Astrocyte (in vitro differentiated cells and primary cell): ENCODE results near the gene DGAT2. TPM values are rescaled to one million over a fixed set of nuclear protein-coding genes. Genes with fewer than 3 reads are reported as not detected.

Experiments used
- DNase-seq: peaks from one replicate; pipeline ENCODE4 v3.0.0-alpha.2; 2010; ENCODE audit warnings: low read depth
- FAIRE-seq: peaks from 2 replicates; lab custom pipeline; 2011; peaks lifted over from hg19 to GRCh38; lab: Jason Lieb, UNC
- H2AFZ ChIP-seq: 2 replicates; pipeline ENCODE4 v1.6.0; 2012; ENCODE audit warnings: low read depth, low read length, inconsistent platforms
- H3K27ac ChIP-seq: 2 replicates; pipeline ENCODE4 v1.5.1; 2011; ENCODE audit warnings: low read depth, low read length, inconsistent platforms
- H3K27me3 ChIP-seq: 2 replicates; pipeline ENCODE4 v1.6.0; 2011; ENCODE audit warnings: low read length, inconsistent platforms; ENCODE audit not compliant: insufficient read depth
- H3K36me3 ChIP-seq: 2 replicates; pipeline ENCODE4 v1.5.1; 2011; ENCODE audit warnings: low read length, inconsistent platforms; ENCODE audit not compliant: insufficient read depth
- H3K4me1 ChIP-seq: 2 replicates; pipeline ENCODE4 v1.5.1; 2011; ENCODE audit warnings: low read length, inconsistent platforms; ENCODE audit not compliant: insufficient read depth
- H3K4me2 ChIP-seq: 2 replicates; pipeline ENCODE4 v1.6.0; 2012; ENCODE audit warnings: low read length, inconsistent platforms
- H3K4me3 ChIP-seq: 2 replicates; pipeline ENCODE4 v1.5.1; 2011; ENCODE audit warnings: low read depth, mild to moderate bottlenecking, low read length, inconsistent platforms; ENCODE audit not compliant: insufficient read depth
- H3K79me2 ChIP-seq: 2 replicates; pipeline ENCODE4 v1.6.0; 2012; ENCODE audit warnings: mild to moderate bottlenecking, low read length, inconsistent platforms; ENCODE audit not compliant: insufficient read depth
- H3K9ac ChIP-seq: 2 replicates; pipeline ENCODE4 v1.6.0; 2012; ENCODE audit warnings: mild to moderate bottlenecking, low read length, inconsistent platforms
- H3K9me3 ChIP-seq: 2 replicates; pipeline ENCODE4 v1.5.1; 2012; ENCODE audit warnings: low read depth, mild to moderate bottlenecking, low read length, inconsistent platforms; ENCODE audit not compliant: insufficient read depth
- H4K20me1 ChIP-seq: 2 replicates; pipeline ENCODE4 v1.6.0; 2012; ENCODE audit warnings: low read length, inconsistent platforms; ENCODE audit not compliant: insufficient read depth
- H3K27ac Mint-ChIP-seq: one replicate; pipeline ENCODE4 v1.8.0; 2021; ENCODE audit warnings: mild to moderate bottlenecking, mixed read lengths; ENCODE audit not compliant: unreplicated experiment
- H3K27me3 Mint-ChIP-seq: one replicate; pipeline ENCODE4 v1.8.0; 2021; ENCODE audit warnings: low read depth, mixed read lengths; ENCODE audit not compliant: unreplicated experiment
- H3K36me3 Mint-ChIP-seq: one replicate; pipeline ENCODE4 v1.8.0; 2021; ENCODE audit warnings: low read depth, mixed read lengths; ENCODE audit not compliant: unreplicated experiment
- H3K4me1 Mint-ChIP-seq: one replicate; pipeline ENCODE4 v1.8.0; 2021; ENCODE audit warnings: low read depth, mixed read lengths; ENCODE audit not compliant: unreplicated experiment
- H3K4me3 Mint-ChIP-seq: one replicate; pipeline ENCODE4 v1.8.0; 2021; ENCODE audit warnings: mild to moderate bottlenecking, moderate library complexity, mixed read lengths; ENCODE audit not compliant: unreplicated experiment
- H3K9me3 Mint-ChIP-seq: one replicate; pipeline ENCODE4 v1.8.0; 2021; ENCODE audit warnings: mild to moderate bottlenecking, mixed read lengths; ENCODE audit not compliant: unreplicated experiment
- CTCF ChIP-seq: IDR thresholded peaks from 2 replicates; pipeline ENCODE4 v1.5.1; 2011; ENCODE audit warnings: low read depth, mild to moderate bottlenecking, inconsistent platforms, low read length, moderate library complexity; ENCODE audit not compliant: insufficient read depth
- EZH2 ChIP-seq: IDR thresholded peaks from 2 replicates; pipeline ENCODE4 v1.6.1; 2012; ENCODE audit warnings: mild to moderate bottlenecking, low read length, inconsistent platforms; ENCODE audit not compliant: insufficient read depth
- total RNA-seq: library from RNA; stranded (reverse); gene quantifications from 2 replicates; pipeline ENCODE4 v1.2.1, GENCODE V29; 2021

DGAT2 gene
- total RNA-seq, 1 donor from 2014 or later = 0.73 TPM

- Histone ChIP-seq H2AFZ (no peak overlapping the region), H3K27ac (no peak overlapping the region), H3K4me2 (no peak overlapping the region), H3K4me3 (no peak overlapping the region), H3K36me3 (no peaks in the 10 kb centered on the region), H3K9ac (no peak overlapping the region), H4K20me1 (peaks cover 21% of the 10 kb centered on the region), H3K79me2 (peaks cover 25% of the 10 kb centered on the region), H3K27me3 (no peaks in the 10 kb centered on the region), H3K4me1 (no peaks in the 10 kb centered on the region), H3K9me3 (no peaks in the 10 kb centered on the region)
- no peak for DNase-seq
- no peak overlapping the region for H3K27ac Mint-ChIP-seq
- H3K27me3 Mint-ChIP-seq = no peaks in the 10 kb centered on the region
- H3K9me3 Mint-ChIP-seq = no peaks in the 10 kb centered on the region
- no peak for FAIRE-seq
- no peaks in the 10 kb centered on the region for H3K36me3 Mint-ChIP-seq
- H3K4me3 Mint-ChIP-seq = no peak overlapping the region
- H3K4me1 Mint-ChIP-seq = peaks cover 6% of the 10 kb centered on the region
- no peak for TF ChIP-seq EZH2
- TF ChIP-seq CTCF = no peak
Observed at GRCh38 chr11:75831915-75832502, 63.4 kb downstream of the DGAT2 start.

- Histone ChIP-seq H2AFZ (no peak overlapping the region), H3K79me2 (peaks cover 16% of the 10 kb centered on the region), H3K4me3 (no peak overlapping the region), H3K4me2 (no peak overlapping the region), H4K20me1 (peaks cover 12% of the 10 kb centered on the region), H3K27ac (no peak overlapping the region), H3K9ac (no peak overlapping the region), H3K4me1 (no peaks in the 10 kb centered on the region), H3K36me3 (no peaks in the 10 kb centered on the region), H3K9me3 (no peaks in the 10 kb centered on the region), H3K27me3 (no peaks in the 10 kb centered on the region)
- FAIRE-seq (no peak), DNase-seq (no peak)
- peaks cover 5% of the 10 kb centered on the region for H3K36me3 Mint-ChIP-seq
- no peak overlapping the region for H3K4me3 Mint-ChIP-seq
- no peak for TF ChIP-seq CTCF
- no peak for TF ChIP-seq EZH2
- no peaks in the 10 kb centered on the region for H3K27me3 Mint-ChIP-seq
- no peak overlapping the region for H3K27ac Mint-ChIP-seq
- H3K4me1 Mint-ChIP-seq = no peaks in the 10 kb centered on the region
- no peaks in the 10 kb centered on the region for H3K9me3 Mint-ChIP-seq
Observed at GRCh38 chr11:75834728-75835127, 66.2 kb downstream of the DGAT2 start.

GRCh38 chr11:75836417-75836816, 67.8 kb downstream of the DGAT2 start:
- no peak for FAIRE-seq
- H3K36me3 Mint-ChIP-seq = peaks cover 5% of the 10 kb centered on the region
- Histone ChIP-seq H3K9me3 (no peaks in the 10 kb centered on the region), H3K9ac (no peak overlapping the region), H4K20me1 (peaks cover 20% of the 10 kb centered on the region), H3K27me3 (no peaks in the 10 kb centered on the region), H2AFZ (no peak overlapping the region), H3K79me2 (peaks cover 14% of the 10 kb centered on the region), H3K4me3 (no peak overlapping the region), H3K4me2 (no peak overlapping the region), H3K27ac (no peak overlapping the region), H3K4me1 (no peaks in the 10 kb centered on the region), H3K36me3 (no peaks in the 10 kb centered on the region)
- H3K4me1 Mint-ChIP-seq = no peaks in the 10 kb centered on the region
- no peaks in the 10 kb centered on the region for H3K27me3 Mint-ChIP-seq
- no peaks in the 10 kb centered on the region for H3K9me3 Mint-ChIP-seq
- no peak overlapping the region for H3K27ac Mint-ChIP-seq
- H3K4me3 Mint-ChIP-seq = no peak overlapping the region
- no peak for DNase-seq
- TF ChIP-seq CTCF = no peak
- no peak for TF ChIP-seq EZH2
